Mononuclear cell (primary cell): ENCODE results near the gene DENND2A. TPM values are rescaled to one million over a fixed set of nuclear protein-coding genes. Genes with fewer than 3 reads are reported as not detected.

Experiments used
- H3K27me3 ChIP-seq: 2 replicates; pipeline ENCODE4 v1.6.0; 2011; ENCODE audit warnings: low read length, control low read depth; ENCODE audit not compliant: insufficient read depth
- H3K4me1 ChIP-seq: 2 replicates; pipeline ENCODE4 v1.5.1; 2011; ENCODE audit warnings: mild to moderate bottlenecking, low read length, control low read depth; ENCODE audit not compliant: insufficient read depth
- H3K4me3 ChIP-seq: 2 replicates; pipeline ENCODE4 v1.5.1; 2011; ENCODE audit warnings: mild to moderate bottlenecking, low read length, moderate library complexity
- H3K9me3 ChIP-seq: 2 replicates; pipeline ENCODE4 v1.5.1; 2011; ENCODE audit warnings: low read depth, mild to moderate bottlenecking, control low read depth, low read length
- total RNA-seq: library from RNA; depleted of rRNA; stranded (reverse); fragments of >200 nt; gene quantifications from one replicate; pipeline ENCODE4 v1.2.3, GENCODE V29; 2012

DENND2A gene
- total RNA-seq, 1 donor, result not detected

DNA sequence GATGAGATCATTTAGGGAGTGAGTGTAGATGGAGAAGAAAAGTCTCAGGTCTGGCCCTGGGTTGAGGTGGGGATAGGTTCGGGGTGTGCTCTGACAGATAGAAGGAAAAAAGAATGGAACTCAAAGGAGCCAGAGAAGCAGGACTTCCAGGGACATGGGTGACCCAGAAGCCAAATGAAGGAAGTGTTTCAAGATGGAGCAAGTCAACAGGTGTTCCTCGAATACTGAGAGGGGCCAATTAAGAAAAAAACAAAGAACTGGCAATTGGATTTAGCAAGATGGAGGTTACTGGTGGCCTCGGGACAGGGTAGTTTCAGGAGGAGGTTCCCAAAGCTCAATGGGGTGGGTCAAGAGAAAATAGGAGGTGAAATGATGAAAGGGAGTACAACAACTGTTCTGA is 40.3 kb downstream of the DENND2A start:
- Histone ChIP-seq H3K27me3 (no peaks in the 10 kb centered on the region), H3K9me3 (no peaks in the 10 kb centered on the region), H3K4me3 (no peak overlapping the region), H3K4me1 (no peaks in the 10 kb centered on the region)

DNA sequence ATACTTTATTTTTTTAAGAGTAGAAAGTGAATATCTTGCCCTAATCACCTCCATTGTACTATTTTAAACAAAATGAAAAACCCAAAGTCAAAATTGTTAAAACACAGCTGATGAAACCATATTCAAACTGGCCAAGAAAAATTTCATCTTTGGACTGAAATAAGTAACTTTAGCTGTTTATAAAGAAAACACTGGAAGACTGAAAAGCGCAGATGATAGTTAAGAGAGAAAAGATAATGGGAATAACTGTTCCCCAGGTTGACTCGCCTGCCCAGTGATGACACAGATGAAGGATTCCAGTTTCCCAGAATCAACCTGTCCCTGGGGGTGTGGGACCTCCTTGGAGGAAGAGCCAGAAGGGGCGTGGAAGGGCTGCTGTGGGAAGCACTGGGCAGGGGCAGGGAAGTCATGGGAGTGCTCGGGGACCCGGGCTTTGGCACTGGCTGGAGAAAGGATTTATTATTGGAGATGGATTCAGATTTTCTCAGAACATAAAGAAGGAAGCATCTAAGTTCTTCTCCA is 43.1 kb downstream of the DENND2A start:
- Histone ChIP-seq H3K9me3 (no peaks in the 10 kb centered on the region), H3K27me3 (peaks cover 2% of the 10 kb centered on the region), H3K4me1 (no peaks in the 10 kb centered on the region), H3K4me3 (no peak overlapping the region)

DNA sequence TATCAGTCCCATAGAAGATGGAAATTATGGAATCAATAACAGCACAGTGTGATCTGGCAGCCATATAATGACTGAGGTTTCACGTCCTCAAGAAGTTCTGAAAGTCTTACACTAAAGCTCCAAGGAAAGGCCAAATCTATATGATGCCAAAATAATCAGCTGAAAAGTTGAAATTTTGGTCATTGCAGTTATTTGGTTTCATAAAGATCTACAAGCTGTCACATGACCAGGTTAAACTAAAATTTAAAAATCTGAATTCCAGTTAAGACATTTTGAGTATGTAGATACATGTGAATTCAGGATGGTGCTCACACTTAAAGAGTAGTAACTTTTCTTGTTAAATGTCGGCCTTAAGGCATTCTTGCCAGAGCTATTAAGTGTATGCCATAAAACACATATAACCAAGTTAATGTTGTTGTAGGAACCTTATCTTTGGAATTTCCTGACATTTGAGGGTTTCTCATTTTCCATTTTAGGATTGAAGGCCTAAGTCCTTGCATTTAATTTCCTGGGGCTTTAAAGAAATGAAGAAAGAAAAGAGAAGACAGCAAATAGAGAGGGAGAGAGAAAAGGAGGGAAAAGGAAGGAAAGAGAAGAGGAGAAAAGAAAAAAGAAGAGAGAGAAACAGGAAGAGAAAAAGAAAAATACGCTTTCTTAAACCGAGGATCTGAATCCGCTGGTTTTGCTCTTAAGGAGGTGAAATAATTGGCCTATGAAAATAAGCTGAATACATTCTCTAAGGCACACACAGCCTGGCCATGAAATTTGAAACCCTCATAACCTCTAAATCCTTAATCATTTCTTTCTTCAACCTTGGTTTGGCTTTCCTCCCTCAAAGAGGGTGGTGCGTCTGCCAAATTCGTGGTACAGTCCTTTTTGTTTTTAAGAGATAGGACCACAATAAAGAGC is 43.8 kb downstream of the DENND2A start:
- Histone ChIP-seq H3K27me3 (peaks cover 2% of the 10 kb centered on the region), H3K4me1 (no peaks in the 10 kb centered on the region)

DNA sequence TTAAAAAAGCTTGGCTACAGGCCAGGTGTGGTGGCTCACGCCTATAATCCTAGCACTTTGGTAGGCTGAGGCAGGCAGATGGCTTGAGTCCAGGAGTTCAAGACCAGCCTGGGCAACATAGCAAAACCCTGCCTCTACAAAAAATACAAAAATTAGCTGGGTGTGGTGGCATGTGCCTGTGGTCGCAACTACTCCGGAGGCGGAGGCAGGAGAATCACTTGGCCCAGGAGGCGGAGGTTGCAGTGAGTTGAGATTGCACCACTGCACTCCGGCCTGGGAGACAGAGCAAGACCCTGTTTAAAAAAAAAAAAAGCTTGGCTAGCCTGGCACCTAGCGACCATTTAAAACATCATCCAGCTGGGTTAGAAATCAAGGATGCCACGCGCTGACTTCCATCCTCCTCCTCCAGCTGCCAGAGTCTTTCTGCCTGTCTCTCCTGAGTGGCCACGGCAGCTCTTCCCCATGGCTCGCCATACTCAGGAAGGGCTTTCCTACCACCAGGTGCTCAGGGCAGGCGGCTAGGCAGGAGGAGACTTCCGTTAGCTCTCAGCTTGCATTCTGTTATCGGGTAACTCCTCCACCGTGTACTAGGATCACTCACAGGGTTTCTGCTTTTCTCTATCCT is 45.0 kb downstream of the DENND2A start:
- Histone ChIP-seq H3K27me3 (peaks cover 2% of the 10 kb centered on the region), H3K4me1 (no peaks in the 10 kb centered on the region), H3K4me3 (no peak overlapping the region), H3K9me3 (no peaks in the 10 kb centered on the region)

More for the DNA sequence above, 43.8 kb downstream of the DENND2A start:
- Histone ChIP-seq H3K4me3 (no peak overlapping the region), H3K9me3 (no peaks in the 10 kb centered on the region)

DNA sequence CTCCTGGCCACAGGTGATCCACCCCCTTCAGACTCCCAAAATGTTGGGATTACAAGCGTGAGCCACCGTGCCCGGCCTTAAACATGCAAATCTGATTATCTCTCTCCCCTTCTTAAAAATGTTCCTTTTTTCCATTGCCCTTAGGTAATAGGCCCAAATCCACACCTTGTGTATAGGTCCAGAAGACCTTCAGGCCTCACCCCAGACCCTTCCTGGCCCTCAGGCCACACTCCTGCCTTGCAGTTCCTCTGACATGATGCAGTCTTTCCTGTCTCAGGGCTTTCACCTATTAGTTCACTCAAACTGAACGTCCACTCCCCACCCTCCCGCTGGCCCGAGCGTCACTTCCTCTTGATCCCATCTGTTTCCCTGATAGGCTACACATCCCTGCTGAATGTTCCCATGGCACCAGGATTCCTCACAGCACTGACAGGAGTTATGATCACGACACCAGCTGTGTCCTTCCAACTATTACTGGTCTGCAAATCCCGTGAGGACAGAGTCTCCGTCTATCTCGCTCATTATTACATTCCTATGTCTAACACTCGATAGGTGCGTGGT is 46.4 kb downstream of the DENND2A start:
- Histone ChIP-seq H3K4me3 (no peak overlapping the region), H3K4me1 (no peaks in the 10 kb centered on the region)

DNA sequence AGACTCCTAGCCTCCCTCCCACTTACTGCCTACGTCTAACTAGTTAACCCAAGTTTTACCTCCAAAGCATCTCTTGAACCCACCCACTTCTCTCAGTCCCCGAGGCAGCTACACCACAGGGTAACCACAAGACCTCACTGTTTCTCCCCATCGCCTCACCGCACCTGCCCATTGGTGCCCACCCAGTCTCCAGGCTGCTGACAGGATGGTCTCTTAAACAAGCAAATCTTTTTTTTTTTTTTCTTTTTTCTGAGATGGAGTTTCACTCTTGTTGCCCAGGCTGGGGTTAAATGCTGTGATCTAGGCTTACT is 47.0 kb downstream of the DENND2A start:
- no peaks in the 10 kb centered on the region for H3K4me1 ChIP-seq
- no peaks in the 10 kb centered on the region for H3K9me3 ChIP-seq
- H3K27me3 ChIP-seq, result peaks cover 2% of the 10 kb centered on the region
- H3K4me3 ChIP-seq, result no peak overlapping the region

More for the DNA sequence above, 46.4 kb downstream of the DENND2A start:
- Histone ChIP-seq H3K27me3 (peaks cover 2% of the 10 kb centered on the region), H3K9me3 (no peaks in the 10 kb centered on the region)

DNA sequence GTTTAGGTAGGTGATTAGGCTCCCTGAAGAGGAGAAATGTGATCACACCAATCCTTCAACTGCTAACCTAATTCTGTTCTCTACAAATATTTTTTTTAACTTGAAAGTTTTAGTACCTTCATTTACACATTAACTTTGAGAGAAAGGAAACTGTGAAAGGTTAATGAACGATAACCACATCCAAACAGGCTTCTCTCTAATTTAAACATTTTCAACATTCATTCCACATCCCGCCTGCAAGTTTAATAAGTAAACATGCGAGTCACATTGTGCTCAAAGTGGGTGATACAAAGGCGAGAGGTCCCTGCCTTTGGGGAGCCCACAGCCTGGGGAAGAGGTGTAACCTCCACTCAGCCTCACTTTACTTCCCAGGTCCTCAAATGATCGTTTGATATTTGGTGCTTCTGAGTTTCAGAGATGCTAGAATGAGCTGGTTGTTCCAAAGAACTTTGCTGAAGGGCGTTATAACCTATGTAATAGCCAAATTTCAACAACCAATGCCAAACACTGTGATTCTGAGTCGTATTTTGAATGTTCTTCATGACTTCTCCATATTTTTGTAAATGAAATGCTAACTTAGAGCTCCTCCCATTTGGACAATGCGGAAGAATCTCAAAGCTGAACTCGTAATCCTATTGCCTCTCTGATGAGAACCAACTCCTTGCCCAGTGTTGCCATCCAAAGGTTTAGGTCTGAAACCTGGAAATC is 47.5 kb downstream of the DENND2A start:
- peaks cover 2% of the 10 kb centered on the region for H3K27me3 ChIP-seq
- H3K4me3 ChIP-seq, result no peak overlapping the region
- H3K4me1 ChIP-seq, result no peaks in the 10 kb centered on the region
- no peaks in the 10 kb centered on the region for H3K9me3 ChIP-seq

DNA sequence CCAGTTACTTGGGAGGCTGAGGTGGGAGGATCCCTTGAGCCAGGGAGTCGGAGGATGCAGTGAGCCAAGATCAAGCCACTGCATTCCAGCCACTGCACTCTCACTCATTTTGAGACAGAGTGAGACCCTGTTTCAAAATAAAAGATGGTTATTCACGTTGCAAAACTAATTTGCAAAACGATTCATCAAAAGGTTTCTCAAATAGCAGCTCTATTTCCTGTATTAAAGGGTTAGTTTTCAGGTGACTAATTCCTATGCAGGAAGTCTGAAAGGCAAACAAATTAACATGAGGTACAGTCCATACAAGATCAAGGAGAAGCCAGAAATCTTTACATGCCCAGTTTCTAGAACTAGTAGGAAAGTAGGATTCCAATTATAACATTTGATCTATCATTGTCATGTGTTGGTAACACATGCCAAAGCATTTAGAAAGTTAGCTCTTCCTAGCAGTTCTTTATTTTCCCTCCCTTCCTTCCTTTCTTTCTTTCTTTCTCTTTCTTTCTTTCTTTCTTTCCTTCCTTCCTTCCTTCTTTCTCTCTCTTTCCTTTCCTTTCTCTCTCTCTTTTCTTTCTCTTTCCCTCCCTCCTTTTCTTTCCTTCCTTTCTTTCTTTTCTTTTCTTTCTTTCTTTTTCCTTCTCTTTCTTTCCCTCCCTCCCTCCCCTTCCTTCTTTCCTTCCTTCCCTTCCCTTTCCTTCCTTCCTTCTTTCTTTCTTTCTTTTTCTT is 49.3 kb downstream of the DENND2A start:
- no peaks in the 10 kb centered on the region for H3K4me1 ChIP-seq
- H3K4me3 ChIP-seq, result no peak overlapping the region
- peaks cover 2% of the 10 kb centered on the region for H3K27me3 ChIP-seq
- no peaks in the 10 kb centered on the region for H3K9me3 ChIP-seq

DNA sequence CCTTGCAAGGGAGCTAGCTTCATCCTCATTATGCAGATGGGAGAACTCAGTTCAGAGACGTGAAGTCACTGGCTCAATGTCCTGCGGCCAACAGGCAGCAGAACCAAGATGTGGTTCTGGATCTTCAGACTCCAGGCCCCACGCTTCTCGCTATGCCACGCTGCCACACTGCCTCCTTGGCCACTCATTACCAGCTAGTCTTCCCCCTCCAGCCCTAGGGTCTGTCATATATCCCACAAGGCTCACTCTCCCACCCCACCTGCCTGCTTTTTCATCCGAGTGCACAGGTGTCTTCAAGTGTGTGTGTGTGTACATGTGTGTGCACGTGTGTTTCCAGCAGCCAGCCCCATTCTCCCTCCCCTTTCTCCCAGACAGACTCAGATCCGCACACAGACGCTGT is 53.4 kb downstream of the DENND2A start:
- Histone ChIP-seq H3K4me3 (no peak overlapping the region), H3K4me1 (no peaks in the 10 kb centered on the region), H3K9me3 (no peaks in the 10 kb centered on the region), H3K27me3 (no peaks in the 10 kb centered on the region)

DNA sequence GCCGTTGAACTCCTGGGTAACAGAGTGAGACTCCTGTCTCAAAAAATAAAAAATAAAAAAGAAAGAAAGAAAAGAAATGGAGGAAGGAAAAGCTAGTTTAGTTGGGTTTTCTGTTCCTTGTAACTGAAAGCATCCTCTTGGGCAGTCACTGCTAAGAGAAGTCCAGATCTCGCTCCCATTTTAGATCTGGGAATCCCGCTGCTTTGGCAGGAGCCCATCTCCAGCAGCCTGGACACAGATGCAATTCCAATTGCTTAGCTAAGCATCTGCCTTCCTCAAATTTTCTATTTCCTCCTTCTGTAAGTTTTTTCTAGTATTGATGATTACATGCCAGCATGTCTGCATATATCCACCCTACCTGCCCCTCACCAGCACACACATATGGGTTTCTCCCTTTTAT is 54.1 kb downstream of the DENND2A start:
- Histone ChIP-seq H3K4me1 (no peaks in the 10 kb centered on the region), H3K9me3 (no peaks in the 10 kb centered on the region), H3K27me3 (no peaks in the 10 kb centered on the region), H3K4me3 (no peak overlapping the region)

DNA sequence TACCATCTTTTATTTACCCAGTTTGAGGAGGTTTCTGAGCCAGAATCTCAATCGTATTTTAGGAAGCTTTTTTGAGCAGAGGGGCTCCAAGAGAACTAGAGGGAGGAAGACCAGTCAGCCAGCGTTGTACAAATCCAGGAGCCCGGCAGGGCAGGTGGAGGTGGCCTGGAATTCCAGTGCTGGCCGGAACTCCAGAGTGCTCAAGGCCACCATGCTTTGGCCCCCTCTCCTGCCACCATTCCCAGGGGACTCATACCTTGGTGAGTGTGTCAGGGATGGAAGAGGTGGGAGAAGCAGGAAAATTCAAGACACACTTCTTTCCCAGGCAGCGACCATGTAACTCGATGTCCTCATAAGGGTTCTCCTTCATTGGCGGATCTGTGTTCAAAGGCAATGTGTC is 55.3 kb downstream of the DENND2A start:
- no peak overlapping the region for H3K4me3 ChIP-seq
- no peaks in the 10 kb centered on the region for H3K27me3 ChIP-seq
- H3K9me3 ChIP-seq, result no peaks in the 10 kb centered on the region
- no peaks in the 10 kb centered on the region for H3K4me1 ChIP-seq

DNA sequence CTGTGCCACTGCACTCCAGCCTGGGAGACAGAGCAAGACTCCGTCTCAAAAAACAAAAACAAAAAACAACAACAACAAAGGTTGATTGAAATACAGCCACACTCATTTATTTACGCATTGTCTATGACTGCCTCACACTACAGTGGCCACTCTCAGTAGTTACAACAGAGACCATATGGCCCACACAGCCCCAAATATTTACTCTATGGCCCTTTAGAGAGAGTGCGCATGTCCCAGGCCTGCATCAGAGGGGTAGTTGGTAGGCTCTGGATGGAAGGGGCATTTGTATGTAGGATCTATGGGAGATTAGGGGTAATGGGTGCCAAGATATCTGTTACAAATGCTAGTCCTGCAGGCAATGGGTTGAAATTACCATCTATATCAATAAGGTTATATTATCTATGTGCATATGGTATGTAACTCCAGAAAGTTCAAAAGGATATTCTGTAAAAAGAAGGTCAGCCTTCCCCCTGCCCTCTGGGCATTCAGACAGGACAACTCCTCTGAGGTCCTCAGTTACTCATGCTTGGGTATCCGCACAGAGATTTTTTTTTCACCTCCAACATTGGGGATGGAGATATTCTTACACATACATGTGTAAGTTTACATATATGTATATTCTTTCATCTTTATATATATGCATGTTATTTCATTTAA is 56.3 kb downstream of the DENND2A start:
- Histone ChIP-seq H3K9me3 (no peaks in the 10 kb centered on the region), H3K4me3 (no peak overlapping the region), H3K27me3 (no peaks in the 10 kb centered on the region)

DNA sequence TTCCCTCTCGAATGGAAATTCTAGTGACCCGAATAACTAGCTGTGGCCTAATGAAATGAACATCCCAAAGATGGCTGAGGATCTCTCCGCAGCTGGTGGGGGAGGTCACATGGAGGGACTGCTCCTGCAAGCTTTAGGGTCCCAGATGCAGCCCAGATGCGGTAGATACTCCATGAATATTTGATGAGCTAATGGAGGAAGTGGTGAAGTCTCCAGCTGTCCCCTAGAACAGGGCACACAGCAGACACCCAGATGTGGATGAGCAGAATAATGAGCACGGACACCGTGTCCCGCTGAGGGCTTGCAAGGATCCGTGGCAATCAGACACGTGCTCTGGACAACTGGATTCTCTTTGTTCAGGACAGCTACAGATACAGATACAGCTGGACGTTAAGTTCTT is 59.2 kb downstream of the DENND2A start:
- Histone ChIP-seq H3K27me3 (no peaks in the 10 kb centered on the region), H3K4me1 (no peaks in the 10 kb centered on the region), H3K9me3 (no peaks in the 10 kb centered on the region), H3K4me3 (no peak overlapping the region)

More for the DNA sequence above, 56.3 kb downstream of the DENND2A start:
- no peaks in the 10 kb centered on the region for H3K4me1 ChIP-seq

DNA sequence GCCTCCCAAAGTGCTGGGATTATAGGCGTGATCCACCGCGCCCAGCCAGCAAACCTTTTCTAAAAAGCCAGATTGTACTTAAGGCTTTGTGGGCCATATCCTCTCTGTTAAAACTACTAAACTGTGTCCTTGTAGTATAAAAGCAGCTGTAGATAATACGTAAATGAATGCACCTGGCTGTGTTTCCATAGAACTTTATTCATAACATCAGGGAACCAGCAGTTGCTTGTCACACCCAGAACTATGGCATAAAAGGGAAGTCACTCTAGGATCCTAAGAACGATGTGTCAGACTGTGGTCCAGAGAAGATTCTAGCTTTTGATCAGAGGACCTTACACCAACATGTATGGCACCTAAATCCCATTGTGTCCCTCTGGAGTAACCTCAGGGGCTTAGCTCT is 63.0 kb downstream of the DENND2A start:
- Histone ChIP-seq H3K4me3 (no peak overlapping the region), H3K9me3 (no peaks in the 10 kb centered on the region), H3K27me3 (no peaks in the 10 kb centered on the region), H3K4me1 (no peaks in the 10 kb centered on the region)
